ENCODE results near the gene TEX50. TPM values are rescaled to one million over a fixed set of nuclear protein-coding genes. Genes with fewer than 3 reads are reported as not detected.
A peak's percentile ranks its signal among the peaks of the same experiment; 100 is the strongest.
"Not testable (repeated sequence)": the region's sequence is repeated elsewhere in the genome, so short reads cannot be mapped to it uniquely, and the experiment has no call there.

Gene TEX50
- total RNA-seq, 2 donors from 2014 or later, result not detected

GRCh38 chr1:173638043-173639021 is 3.2 kb downstream of the TEX50 start:
- DNase-seq (ENCODE audit: low spot score), result no peak

GRCh38 chr1:173639102-173639501 is 4.0 kb downstream of the TEX50 start:
- H3K4me3 Mint-ChIP-seq, result no peak overlapping the region
- no peaks in the 10 kb centered on the region for H3K36me3 Mint-ChIP-seq
- ATAC-seq (no peak), DNase-seq (ENCODE audit: low spot score) (no peak)
- no peaks in the 10 kb centered on the region for H3K4me1 Mint-ChIP-seq (ENCODE audit: low read depth in 2 of 2)
- H3K27ac Mint-ChIP-seq, result no peak overlapping the region
- peaks cover 13 to 21% of the 10 kb centered on the region in 2 donors for H3K27me3 Mint-ChIP-seq
- peaks cover 3% of the 10 kb centered on the region for H3K9me3 Mint-ChIP-seq

More at GRCh38 chr1:173638043-173639021, 3.2 kb downstream of the TEX50 start:
- Mint-ChIP-seq H3K4me1 (ENCODE audit: low read depth in 2 of 2) (no peaks in the 10 kb centered on the region), H3K27me3 (peaks cover 15 to 21% of the 10 kb centered on the region in 2 donors), H3K27ac (no peak overlapping the region), H3K4me3 (no peak overlapping the region), H3K36me3 (no peaks in the 10 kb centered on the region), H3K9me3 (peaks cover 3% of the 10 kb centered on the region)
- ATAC-seq, result peak in 1 of 2 donors; percentile 24

GRCh38 chr1:173642450-173643139 is 7.5 kb downstream of the TEX50 start:
- not testable (repeated sequence) for DNase-seq (ENCODE audit: low spot score); ATAC-seq; H3K36me3 Mint-ChIP-seq; H3K4me1 Mint-ChIP-seq (ENCODE audit: low read depth in 2 of 2); H3K9me3 Mint-ChIP-seq; H3K27me3 Mint-ChIP-seq; H3K27ac Mint-ChIP-seq; H3K4me3 Mint-ChIP-seq

GRCh38 chr1:173646656-173647055 is 11.5 kb downstream of the TEX50 start:
- Mint-ChIP-seq H3K4me3 (no peak overlapping the region), H3K4me1 (ENCODE audit: low read depth in 2 of 2) (no peaks in the 10 kb centered on the region), H3K36me3 (peaks cover 4% of the 10 kb centered on the region), H3K27ac (no peak overlapping the region), H3K27me3 (peaks cover 4 to 10% of the 10 kb centered on the region in 2 donors), H3K9me3 (peaks cover 1% of the 10 kb centered on the region)
- DNase-seq (ENCODE audit: low spot score) (no peak), ATAC-seq (no peak)

GRCh38 chr1:173648880-173649605 is 13.9 kb downstream of the TEX50 start:
- H3K36me3 Mint-ChIP-seq, result peaks cover 11% of the 10 kb centered on the region
- no peak for ATAC-seq
- H3K27ac Mint-ChIP-seq, result no peak overlapping the region

GRCh38 chr1:173660306-173660705 is 25.2 kb downstream of the TEX50 start:
- no peaks in the 10 kb centered on the region for H3K4me1 Mint-ChIP-seq (ENCODE audit: low read depth in 2 of 2)
- no peaks in the 10 kb centered on the region for H3K9me3 Mint-ChIP-seq
- H3K27ac Mint-ChIP-seq, result no peak overlapping the region
- DNase-seq (ENCODE audit: low spot score) (no peak), ATAC-seq (no peak)
- peaks cover 18% of the 10 kb centered on the region in 2 donors for H3K27me3 Mint-ChIP-seq
- H3K36me3 Mint-ChIP-seq, result peaks cover 7% of the 10 kb centered on the region
- H3K4me3 Mint-ChIP-seq, result no peak overlapping the region

More at GRCh38 chr1:173648880-173649605, 13.9 kb downstream of the TEX50 start:
- Mint-ChIP-seq H3K4me3 (no peak overlapping the region), H3K9me3 (peaks cover 3% of the 10 kb centered on the region), H3K27me3 (peaks cover 21 to 24% of the 10 kb centered on the region in 2 donors), H3K4me1 (ENCODE audit: low read depth in 2 of 2) (no peaks in the 10 kb centered on the region)
- DNase-seq (ENCODE audit: low spot score), result no peak

GRCh38 chr1:173661271-173661670 is 26.1 kb downstream of the TEX50 start:
- DNase-seq (ENCODE audit: low spot score), result no peak
- no peaks in the 10 kb centered on the region for H3K9me3 Mint-ChIP-seq
- no peaks in the 10 kb centered on the region for H3K4me1 Mint-ChIP-seq (ENCODE audit: low read depth in 2 of 2)
- no peak overlapping the region for H3K27ac Mint-ChIP-seq
- H3K27me3 Mint-ChIP-seq, result peaks cover 17 to 18% of the 10 kb centered on the region in 2 donors
- peaks cover 3% of the 10 kb centered on the region for H3K36me3 Mint-ChIP-seq
- ATAC-seq, result no peak
- H3K4me3 Mint-ChIP-seq, result no peak overlapping the region

GRCh38 chr1:173661763-173662162 is 26.6 kb downstream of the TEX50 start:
- Mint-ChIP-seq H3K27ac (no peak overlapping the region), H3K4me3 (no peak overlapping the region), H3K4me1 (ENCODE audit: low read depth in 2 of 2) (no peaks in the 10 kb centered on the region), H3K36me3 (no peaks in the 10 kb centered on the region), H3K9me3 (no peaks in the 10 kb centered on the region), H3K27me3 (peaks cover 17 to 18% of the 10 kb centered on the region in 2 donors)
- DNase-seq (ENCODE audit: low spot score) (no peak), ATAC-seq (no peak)

GRCh38 chr1:173663159-173663558 is 28.0 kb downstream of the TEX50 start:
- Mint-ChIP-seq H3K4me3 (no peak overlapping the region), H3K4me1 (ENCODE audit: low read depth in 2 of 2) (no peaks in the 10 kb centered on the region), H3K9me3 (no peaks in the 10 kb centered on the region), H3K27me3 (peaks cover 25 to 26% of the 10 kb centered on the region in 2 donors), H3K27ac (no peak overlapping the region), H3K36me3 (no peaks in the 10 kb centered on the region)
- ATAC-seq (no peak), DNase-seq (ENCODE audit: low spot score) (no peak)

GRCh38 chr1:173666646-173667045 is 31.5 kb downstream of the TEX50 start:
- no peak for ATAC-seq
- DNase-seq (ENCODE audit: low spot score), result no peak
- Mint-ChIP-seq H3K27ac (no peak overlapping the region), H3K4me1 (ENCODE audit: low read depth in 2 of 2) (peaks cover 3 to 5% of the 10 kb centered on the region in 2 donors), H3K36me3 (no peaks in the 10 kb centered on the region), H3K9me3 (no peaks in the 10 kb centered on the region), H3K4me3 (no peak overlapping the region), H3K27me3 (peaks cover 41 to 45% of the 10 kb centered on the region in 2 donors)

- H3K36me3 Mint-ChIP-seq, result no peaks in the 10 kb centered on the region
- peaks cover 3 to 5% of the 10 kb centered on the region in 2 donors for H3K4me1 Mint-ChIP-seq (ENCODE audit: low read depth in 2 of 2)
- no peak within 1 kb of the TSS for H3K27ac Mint-ChIP-seq
- ATAC-seq (peak; percentile 32 to 48), DNase-seq (ENCODE audit: low spot score) (no peak)
- no peak within 1 kb of the TSS for H3K4me3 Mint-ChIP-seq
- peaks cover 35 to 39% of the 10 kb centered on the region in 2 donors for H3K27me3 Mint-ChIP-seq
- H3K9me3 Mint-ChIP-seq, result no peaks in the 10 kb centered on the region
Observed at GRCh38 chr1:173669491-173669941, 34.4 kb downstream of the TEX50 start, which contains the start of gene ANKRD45. ANKRD45 (minus strand) TSS chr1:173669851; CDS start chr1:173659418, 10,433 bp downstream.

- not testable (repeated sequence) for H3K4me1 Mint-ChIP-seq (ENCODE audit: low read depth in 2 of 2)
Observed at GRCh38 chr1:173674496-173674895, 39.4 kb downstream of the TEX50 start.

GRCh38 chr1:173680152-173680551 is 45.0 kb downstream of the TEX50 start:
- DNase-seq (ENCODE audit: low spot score); H3K36me3 Mint-ChIP-seq; ATAC-seq; H3K4me3 Mint-ChIP-seq; H3K4me1 Mint-ChIP-seq (ENCODE audit: low read depth in 2 of 2); H3K27ac Mint-ChIP-seq; H3K9me3 Mint-ChIP-seq: not testable (repeated sequence)
- peaks cover 10 to 13% of the 10 kb centered on the region in 2 donors for H3K27me3 Mint-ChIP-seq

More at GRCh38 chr1:173674496-173674895, 39.4 kb downstream of the TEX50 start:
- H3K9me3 Mint-ChIP-seq; H3K4me3 Mint-ChIP-seq; DNase-seq (ENCODE audit: low spot score); H3K27ac Mint-ChIP-seq; H3K36me3 Mint-ChIP-seq; ATAC-seq: not testable (repeated sequence)
- H3K27me3 Mint-ChIP-seq, result peaks cover 24 to 31% of the 10 kb centered on the region in 2 donors
